Measurements from ENCODE around the gene CDK5. TPM values are rescaled to one million over a fixed set of nuclear protein-coding genes. Genes with fewer than 3 reads are reported as not detected.
A peak's percentile ranks its signal among the peaks of the same experiment; 100 is the strongest.

The CDK5 gene
- total and polyA plus RNA-seq, 10 of the 15 experiments (the other 5 are each of a cell fraction or from before 2014, with no cell fraction given): 1.5 to 33.4 (median 21.6) TPM

DNA sequence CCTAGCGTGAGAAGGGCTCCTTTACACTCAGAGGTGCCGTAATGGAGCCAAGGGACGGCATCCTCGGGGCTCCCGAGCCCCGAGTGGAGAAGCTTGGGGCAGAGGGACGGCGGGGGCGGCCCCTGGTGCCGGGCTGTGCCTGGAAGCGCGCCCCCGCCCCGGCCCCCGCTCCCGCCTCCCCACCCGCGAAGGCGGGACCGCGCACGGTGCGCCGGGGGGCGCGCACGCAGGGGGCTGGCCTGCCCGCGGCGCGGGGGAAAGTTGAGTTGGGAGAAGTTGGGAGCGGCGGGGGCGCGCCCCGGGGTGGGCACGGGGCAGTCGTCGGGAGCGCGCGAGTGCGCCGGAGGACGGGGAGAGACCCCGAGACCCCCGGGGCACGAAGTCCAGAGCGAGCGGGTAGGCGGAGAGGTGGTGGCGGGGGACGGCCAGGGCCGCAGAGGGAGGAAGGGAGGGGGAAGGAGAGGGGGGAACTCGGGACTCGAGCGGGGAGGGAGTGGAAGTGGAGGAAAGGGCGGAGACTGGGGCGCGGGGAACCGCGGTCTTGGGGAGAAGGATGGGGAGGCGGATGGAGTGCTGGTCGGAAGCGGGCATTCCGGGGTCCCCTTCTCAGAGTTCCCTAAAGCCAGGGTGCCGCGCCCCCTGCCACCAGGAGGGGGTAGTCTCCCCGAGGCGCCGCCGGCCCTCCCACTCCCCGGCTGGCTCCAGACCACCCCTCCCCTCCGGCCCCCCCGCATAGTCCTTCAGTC is 1.8 kb upstream of the CDK5 start, which contains the start of gene SLC4A2:
SLC4A2 (plus strand) TSS at position 223 of the 746 bp plus-strand sequence. CDS start 2,399 bp downstream, outside the sequence.
- DNase-seq (ENCODE audit: low read depth, low spot score) (no peak), ATAC-seq (peak; percentile 56), FAIRE-seq (no peak)
- Histone ChIP-seq H3K36me3 (ENCODE audit: control insufficient read depth in 2 of 2, insufficient read depth in 2 of 2, low read length in 1 of 2) (no peaks in the 10 kb centered on the region; a peak in 1 of 4 replicates), H3K9me3 (replicated peaks; ENCODE audit: control insufficient read depth, insufficient read depth, low read length) (no peaks in the 10 kb centered on the region), H3K9ac (ENCODE audit: control insufficient read depth, insufficient read depth, low read length) (peak within 1 kb of the TSS; percentile 86), H3K4me3 (peak within 1 kb of the TSS; percentile 99), H3K79me2 (ENCODE audit: control insufficient read depth, insufficient read depth, low read length) (peaks cover 21% of the 10 kb centered on the region), H3K4me2 (ENCODE audit: control insufficient read depth, insufficient read depth) (peak within 1 kb of the TSS; percentile 98), H3K27ac (ENCODE audit: control insufficient read depth, insufficient read depth) (peak within 1 kb of the TSS; percentile 88), H3K27me3 (replicated peaks in 1 of 2; ENCODE audit: control insufficient read depth in 2 of 2, insufficient read depth in 2 of 2, low read length in 1 of 2) (no peaks in the 10 kb centered on the region), H3K4me1 (ENCODE audit: control insufficient read depth, insufficient read depth, low read length) (peaks cover 24% of the 10 kb centered on the region), H4K20me1 (ENCODE audit: control insufficient read depth, insufficient read depth) (no peaks in the 10 kb centered on the region), H2AFZ (ENCODE audit: control insufficient read depth, low read depth, low read length) (peak within 1 kb of the TSS; percentile 92)
- SMC1A ChIA-PET (ENCODE audit: uncharacterized antibody, unreplicated experiment): interaction anchor here (1.0 kb wide), 2 partner anchors 23 to 26 kb away, joined by 3 to 5 read pairs; partner anchors contain the start of gene TMUB1
- in situ Hi-C loops (cut with MboI): no loop called here
- 2% methylated on average over 17 of the region's 75 CpGs for WGBS (ENCODE audit: insufficient coverage, insufficient replicate concordance, low lambda C conversion rate, missing lambda C conversion rate)
- BruUV-seq (replicated peaks): no TSS peak
- RAD21 ChIA-PET (ENCODE audit: unreplicated experiment): interaction anchor here (0.6 to 1.4 kb wide), 3 partner anchors 30 to 52 kb away, joined by 3 to 4 read pairs (median 3); no protein-coding TSS in a partner anchor
- CTCF ChIA-PET: interaction anchor here (0.8 to 1.8 kb wide), 8 partner anchors 21 to 64 kb away, joined by 3 to 8 read pairs (median 4); partner anchors contain the start of gene FASTK
- intact Hi-C loops (cut with micrococcal nuclease; ENCODE audit: unreplicated experiment): loop anchor here (2.0 kb wide), 2 partner anchors 29 to 51 kb away; no protein-coding TSS in a partner anchor
- POLR2A ChIA-PET: interaction anchor here (0.7 to 1.4 kb wide), 3 partner anchors 21 to 26 kb away, joined by 3 to 9 read pairs (median 3); partner anchors contain the start of genes FASTK and TMUB1
- TF ChIP-seq CHD2 (IDR thresholded peaks at IDR 0.05; ENCODE audit: borderline replicate concordance, low read depth, low read length): no peak
- TF ChIP-seq, protein P1, sequence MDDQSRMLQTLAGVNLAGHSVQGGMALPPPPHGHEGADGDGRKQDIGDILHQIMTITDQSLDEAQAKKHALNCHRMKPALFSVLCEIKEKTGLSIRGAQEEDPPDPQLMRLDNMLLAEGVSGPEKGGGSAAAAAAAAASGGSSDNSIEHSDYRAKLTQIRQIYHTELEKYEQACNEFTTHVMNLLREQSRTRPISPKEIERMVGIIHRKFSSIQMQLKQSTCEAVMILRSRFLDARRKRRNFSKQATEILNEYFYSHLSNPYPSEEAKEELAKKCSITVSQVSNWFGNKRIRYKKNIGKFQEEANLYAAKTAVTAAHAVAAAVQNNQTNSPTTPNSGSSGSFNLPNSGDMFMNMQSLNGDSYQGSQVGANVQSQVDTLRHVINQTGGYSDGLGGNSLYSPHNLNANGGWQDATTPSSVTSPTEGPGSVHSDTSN (IDR thresholded peaks at IDR 0.05; ENCODE audit: insufficient replicate concordance, low read depth, low read length): no peak
- TF ChIP-seq, protein P2, sequence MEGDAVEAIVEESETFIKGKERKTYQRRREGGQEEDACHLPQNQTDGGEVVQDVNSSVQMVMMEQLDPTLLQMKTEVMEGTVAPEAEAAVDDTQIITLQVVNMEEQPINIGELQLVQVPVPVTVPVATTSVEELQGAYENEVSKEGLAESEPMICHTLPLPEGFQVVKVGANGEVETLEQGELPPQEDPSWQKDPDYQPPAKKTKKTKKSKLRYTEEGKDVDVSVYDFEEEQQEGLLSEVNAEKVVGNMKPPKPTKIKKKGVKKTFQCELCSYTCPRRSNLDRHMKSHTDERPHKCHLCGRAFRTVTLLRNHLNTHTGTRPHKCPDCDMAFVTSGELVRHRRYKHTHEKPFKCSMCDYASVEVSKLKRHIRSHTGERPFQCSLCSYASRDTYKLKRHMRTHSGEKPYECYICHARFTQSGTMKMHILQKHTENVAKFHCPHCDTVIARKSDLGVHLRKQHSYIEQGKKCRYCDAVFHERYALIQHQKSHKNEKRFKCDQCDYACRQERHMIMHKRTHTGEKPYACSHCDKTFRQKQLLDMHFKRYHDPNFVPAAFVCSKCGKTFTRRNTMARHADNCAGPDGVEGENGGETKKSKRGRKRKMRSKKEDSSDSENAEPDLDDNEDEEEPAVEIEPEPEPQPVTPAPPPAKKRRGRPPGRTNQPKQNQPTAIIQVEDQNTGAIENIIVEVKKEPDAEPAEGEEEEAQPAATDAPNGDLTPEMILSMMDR (IDR thresholded peaks at IDR 0.05 in 2 of 3, conservative IDR thresholded peaks at IDR 0.05 in 1 of 3; ENCODE audit: control insufficient read depth in 2 of 3, extremely low read depth in 1 of 3, insufficient read depth in 1 of 3, low read depth in 3 of 3, low read length in 3 of 3): peak; percentile 30 to 64 (median 43)
- TF ChIP-seq GATAD2B (conservative IDR thresholded peaks at IDR 0.05; ENCODE audit: low read depth): 0 out of 2 replicates have a peak, but pooled peaks have one; percentile 19
- TF ChIP-seq, protein P3, sequence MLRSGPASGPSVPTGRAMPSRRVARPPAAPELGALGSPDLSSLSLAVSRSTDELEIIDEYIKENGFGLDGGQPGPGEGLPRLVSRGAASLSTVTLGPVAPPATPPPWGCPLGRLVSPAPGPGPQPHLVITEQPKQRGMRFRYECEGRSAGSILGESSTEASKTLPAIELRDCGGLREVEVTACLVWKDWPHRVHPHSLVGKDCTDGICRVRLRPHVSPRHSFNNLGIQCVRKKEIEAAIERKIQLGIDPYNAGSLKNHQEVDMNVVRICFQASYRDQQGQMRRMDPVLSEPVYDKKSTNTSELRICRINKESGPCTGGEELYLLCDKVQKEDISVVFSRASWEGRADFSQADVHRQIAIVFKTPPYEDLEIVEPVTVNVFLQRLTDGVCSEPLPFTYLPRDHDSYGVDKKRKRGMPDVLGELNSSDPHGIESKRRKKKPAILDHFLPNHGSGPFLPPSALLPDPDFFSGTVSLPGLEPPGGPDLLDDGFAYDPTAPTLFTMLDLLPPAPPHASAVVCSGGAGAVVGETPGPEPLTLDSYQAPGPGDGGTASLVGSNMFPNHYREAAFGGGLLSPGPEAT (IDR thresholded peaks at IDR 0.05; ENCODE audit: low read depth): no peak
- peak in 1 of 2 experiments; percentile 91; a peak in 1 of 3 replicates for TF ChIP-seq EGR1 (IDR thresholded peaks at IDR 0.05; ENCODE audit: borderline replicate concordance in 1 of 2, low read depth in 2 of 2, low read length in 2 of 2)
- no peak for TF ChIP-seq ESRRA (IDR thresholded peaks at IDR 0.05; ENCODE audit: low read length)
- no peak for TF ChIP-seq NRF1 (conservative IDR thresholded peaks at IDR 0.05; ENCODE audit: low read depth, low read length)
- TF ChIP-seq SPI1 (IDR thresholded peaks at IDR 0.05; ENCODE audit: borderline replicate concordance, insufficient read depth, low read depth, low read length): 0 out of 2 replicates have a peak, but pooled peaks have one; percentile 3
- no peak for TF ChIP-seq LARP7 (IDR thresholded peaks at IDR 0.05)
- TF ChIP-seq CBFB (IDR thresholded peaks at IDR 0.05; ENCODE audit: low read depth): no peak
- no peak for TF ChIP-seq RCOR1 (conservative IDR thresholded peaks at IDR 0.05; ENCODE audit: low read depth, low read length)
- TF ChIP-seq, protein P4, sequence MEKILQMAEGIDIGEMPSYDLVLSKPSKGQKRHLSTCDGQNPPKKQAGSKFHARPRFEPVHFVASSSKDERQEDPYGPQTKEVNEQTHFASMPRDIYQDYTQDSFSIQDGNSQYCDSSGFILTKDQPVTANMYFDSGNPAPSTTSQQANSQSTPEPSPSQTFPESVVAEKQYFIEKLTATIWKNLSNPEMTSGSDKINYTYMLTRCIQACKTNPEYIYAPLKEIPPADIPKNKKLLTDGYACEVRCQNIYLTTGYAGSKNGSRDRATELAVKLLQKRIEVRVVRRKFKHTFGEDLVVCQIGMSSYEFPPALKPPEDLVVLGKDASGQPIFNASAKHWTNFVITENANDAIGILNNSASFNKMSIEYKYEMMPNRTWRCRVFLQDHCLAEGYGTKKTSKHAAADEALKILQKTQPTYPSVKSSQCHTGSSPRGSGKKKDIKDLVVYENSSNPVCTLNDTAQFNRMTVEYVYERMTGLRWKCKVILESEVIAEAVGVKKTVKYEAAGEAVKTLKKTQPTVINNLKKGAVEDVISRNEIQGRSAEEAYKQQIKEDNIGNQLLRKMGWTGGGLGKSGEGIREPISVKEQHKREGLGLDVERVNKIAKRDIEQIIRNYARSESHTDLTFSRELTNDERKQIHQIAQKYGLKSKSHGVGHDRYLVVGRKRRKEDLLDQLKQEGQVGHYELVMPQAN (conservative IDR thresholded peaks at IDR 0.05): 0 out of 2 replicates have a peak, but pooled peaks have one; percentile 10
- TF ChIP-seq POLR2AphosphoS2 (IDR thresholded peaks at IDR 0.05; ENCODE audit: low read depth, low read length): no peak
